NCI-H146 (cell line): ENCODE measurements around the gene LRP8.
"Not testable (repeated sequence)": the region's sequence is repeated elsewhere in the genome, so short reads cannot be mapped to it uniquely, and the experiment has no call there.

Experiments
- DNase-seq: peaks from one replicate; lab custom pipeline; 2025; lab: John Stamatoyannopoulos, UW

The LRP8 gene

DNA sequence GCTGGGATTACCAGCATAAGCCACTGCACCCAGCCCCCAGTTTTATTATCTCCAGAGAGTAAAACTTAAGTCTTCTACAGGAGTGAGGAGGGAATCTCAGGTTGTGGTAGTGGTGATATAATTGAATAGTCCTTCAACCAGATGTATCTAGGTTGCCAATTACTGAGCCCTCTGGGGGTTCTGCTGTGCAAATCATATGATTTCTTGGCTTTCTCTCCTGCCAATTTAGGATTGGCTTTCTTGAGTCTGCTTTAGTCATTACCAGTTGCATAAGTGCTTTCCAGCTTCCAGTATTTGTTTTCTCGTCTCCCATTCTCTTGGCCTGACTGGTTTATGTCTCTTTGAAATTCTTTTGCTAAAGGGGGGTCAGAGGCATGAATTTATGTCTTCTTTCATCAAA, 120.1 kb downstream of the LRP8 start:
- no peak for DNase-seq

- no peak for DNase-seq
Observed at GRCh38 chr1:53206735-53207379, 121.0 kb downstream of the LRP8 start.

GRCh38 chr1:53206083-53206685, 121.7 kb downstream of the LRP8 start:
- DNase-seq: not testable (repeated sequence)

- not testable (repeated sequence) for DNase-seq
Observed at GRCh38 chr1:53205496-53205895, 122.4 kb downstream of the LRP8 start.

DNA sequence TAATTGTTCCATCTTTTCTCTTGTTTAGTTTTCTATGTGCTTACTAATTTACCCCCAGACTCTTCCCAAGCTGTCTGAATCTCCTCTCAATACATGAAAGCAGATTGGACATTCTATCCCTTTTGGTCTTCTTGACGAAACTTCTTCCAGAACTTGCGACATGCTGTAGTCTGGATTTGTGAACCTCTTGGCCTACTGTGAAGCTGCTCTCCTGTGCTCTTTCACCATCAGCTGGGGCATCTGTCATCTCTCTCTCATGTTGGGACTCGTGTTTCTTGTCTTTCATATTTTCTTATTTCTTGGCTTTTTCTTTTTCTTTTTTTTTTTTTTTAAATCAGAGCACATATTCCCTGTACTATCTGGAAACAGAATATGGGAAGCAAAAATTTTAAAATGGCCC, 124.4 kb downstream of the LRP8 start:
- DNase-seq: no peak

DNA sequence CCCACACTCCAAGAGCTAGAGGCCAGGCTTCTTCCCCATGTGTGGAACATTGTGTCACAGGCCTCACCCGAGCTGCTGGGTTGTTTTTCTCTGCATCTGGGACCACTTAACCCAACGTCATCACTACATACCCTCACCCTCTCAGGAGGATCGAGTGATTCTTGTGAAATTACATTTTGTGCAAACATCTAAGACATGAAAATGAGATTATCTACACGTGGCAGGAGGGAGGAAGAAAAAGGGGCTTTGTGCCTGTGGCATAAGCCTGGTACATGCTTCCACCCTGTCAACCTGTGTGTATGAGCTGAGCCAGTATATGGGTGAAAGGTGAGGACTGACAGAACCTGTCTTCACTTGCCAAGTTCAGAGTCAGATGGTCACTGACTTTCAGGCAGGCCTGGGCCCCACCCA, 129.6 kb downstream of the LRP8 start:
- no peak for DNase-seq

GRCh38 chr1:53197291-53198200, 130.3 kb downstream of the LRP8 start:
- no peak for DNase-seq

GRCh38 chr1:53196485-53197290, 131.2 kb downstream of the LRP8 start, which contains the start of gene CPT2:
Gene CPT2, plus strand, starts transcription at chr1:53196824. Its CDS starts 120 bp downstream, at chr1:53196944.
- peak; percentile 95 for DNase-seq

DNA sequence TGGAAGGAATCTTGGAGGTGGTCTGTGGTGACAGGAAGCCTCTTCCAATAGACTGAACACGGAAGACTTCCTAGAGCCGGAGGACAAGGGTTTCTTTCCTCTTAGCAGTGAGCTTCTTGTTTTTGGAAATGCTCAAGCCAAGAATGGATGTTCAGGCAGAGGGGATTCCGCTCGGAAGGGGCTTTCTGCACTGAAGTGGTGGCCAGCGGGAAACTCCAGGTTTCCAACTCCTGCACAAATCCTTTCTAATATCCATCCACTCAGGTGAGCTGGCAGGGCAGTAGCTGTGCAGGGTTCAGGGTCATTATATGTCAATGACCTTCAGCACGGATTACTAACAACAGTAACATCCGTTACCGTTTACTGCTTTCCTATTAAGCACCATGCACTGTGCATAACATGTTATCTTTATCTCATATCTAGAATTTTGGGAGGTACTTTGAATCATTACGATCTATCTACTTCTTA, 131.8 kb downstream of the LRP8 start:
- peak; percentile 16 for DNase-seq

GRCh38 chr1:53195246-53196016, 132.4 kb downstream of the LRP8 start:
- no peak for DNase-seq
